Stimulated activated CD4-positive, alpha-beta T cell treated with anti-CD3 and anti-CD28 coated beads, Interleukin-4, amount 100 ng/mL, for 24 hours (primary cell): ENCODE results near the gene BCKDHB.
"Not testable (repeated sequence)": the region's sequence is repeated elsewhere in the genome, so short reads cannot be mapped to it uniquely, and the experiment has no call there.

Source experiments
- DNase-seq: peaks from one replicate; pipeline ENCODE4 v3.0.0-alpha.2; 2020

Gene BCKDHB

GRCh38 chr6:80106418-80107235 lies at the start of gene BCKDHB:
TSS of gene BCKDHB (plus strand) at chr6:80106671. CDS start at chr6:80106694, 23 bp downstream.
- DNase-seq: peak; percentile 99

DNA sequence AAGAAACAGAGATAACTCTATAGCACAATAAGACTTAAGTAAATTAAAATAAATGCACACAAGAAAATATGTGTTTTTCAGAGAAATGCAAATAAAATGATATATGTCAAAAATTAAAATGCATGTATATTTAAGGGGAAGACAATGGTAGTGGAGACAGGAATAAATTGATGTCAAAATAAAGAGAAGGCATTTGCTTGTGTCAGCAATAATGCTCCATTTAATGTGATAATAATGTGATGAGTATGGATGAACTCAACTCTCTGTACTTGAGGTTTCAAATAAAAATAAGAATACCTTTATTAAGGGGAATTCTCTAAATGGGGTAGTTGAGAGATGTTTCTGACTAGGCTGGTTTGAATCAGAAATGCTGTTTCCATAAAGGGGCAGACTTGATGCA lies 45.7 kb upstream of the BCKDHB start:
- DNase-seq: no peak

- not testable (repeated sequence) for DNase-seq
These were observed 38.3 kb upstream of the BCKDHB start for GRCh38 chr6:80068146-80068545.

DNA sequence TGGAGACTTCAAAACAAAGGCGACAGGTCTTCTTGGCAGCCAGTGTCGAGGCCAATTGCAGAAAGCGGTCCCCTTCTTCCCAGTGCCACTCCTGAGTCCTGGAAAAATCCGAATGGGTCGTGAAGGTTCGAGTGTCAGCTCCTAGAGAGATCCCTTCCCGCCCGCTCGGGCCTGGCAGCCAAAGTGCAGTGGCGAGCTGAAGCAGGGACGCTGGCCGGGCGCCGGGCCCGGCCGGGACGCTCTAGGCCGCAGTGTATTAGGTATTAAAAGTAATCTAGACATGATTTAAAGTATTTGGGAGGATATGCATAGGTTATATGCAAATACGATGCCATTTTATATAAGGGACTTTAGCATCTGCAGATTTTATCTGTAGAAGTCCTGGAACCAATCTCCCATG lies 36.0 kb upstream of the BCKDHB start:
- not testable (repeated sequence) for DNase-seq

DNA sequence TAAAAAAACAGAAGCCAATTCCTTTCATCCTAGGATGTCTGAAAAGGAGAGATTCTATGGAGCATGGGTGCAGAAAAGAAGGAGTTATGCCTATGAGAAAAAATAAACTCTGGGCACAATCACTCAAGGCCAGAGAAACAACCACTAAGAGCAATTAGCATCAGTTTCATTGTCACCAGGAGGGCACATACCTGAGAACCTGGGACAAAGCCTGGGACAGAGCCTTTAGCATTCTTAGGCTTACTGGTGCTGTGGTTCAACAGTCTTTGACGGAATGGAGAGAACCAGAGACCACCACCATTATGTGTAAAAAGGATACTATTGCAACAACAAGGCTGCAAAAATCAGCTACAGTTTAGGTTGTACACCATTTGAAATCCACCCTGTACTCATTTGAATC lies 29.4 kb upstream of the BCKDHB start:
- no peak for DNase-seq

GRCh38 chr6:80088637-80089036 lies 17.8 kb upstream of the BCKDHB start:
- no peak for DNase-seq

- no peak for DNase-seq
These were observed 15.0 kb upstream of the BCKDHB start for GRCh38 chr6:80091506-80091905.

GRCh38 chr6:80094017-80094416 lies 12.5 kb upstream of the BCKDHB start:
- peak; percentile 10 for DNase-seq

GRCh38 chr6:80095600-80095999 lies 10.9 kb upstream of the BCKDHB start:
- no peak for DNase-seq

GRCh38 chr6:80098392-80098791 lies 8.1 kb upstream of the BCKDHB start:
- no peak for DNase-seq

GRCh38 chr6:80104520-80104919 lies 2.0 kb upstream of the BCKDHB start:
- no peak for DNase-seq

DNA sequence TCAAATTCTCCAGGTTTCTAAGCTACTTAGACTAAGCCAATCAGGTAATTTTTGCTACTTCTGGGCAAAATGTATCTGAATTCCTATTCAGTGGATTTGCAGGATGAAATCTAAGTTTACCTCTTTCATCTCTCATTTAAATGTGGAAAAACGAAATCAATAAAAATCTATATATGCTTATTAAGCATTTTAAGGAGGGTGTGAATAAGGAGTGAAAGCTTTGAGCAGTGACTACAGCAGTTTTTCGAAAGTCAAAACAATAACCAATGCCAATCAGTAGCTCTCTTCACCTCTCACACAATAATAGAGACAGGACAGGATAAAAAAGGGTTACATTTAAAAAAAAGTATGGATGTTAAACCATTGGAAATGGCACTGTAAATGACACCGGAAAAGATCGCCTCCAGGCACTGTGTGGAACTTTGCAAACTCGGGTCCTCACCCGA lies 476 bp upstream of the BCKDHB start:
- DNase-seq: no peak

DNA sequence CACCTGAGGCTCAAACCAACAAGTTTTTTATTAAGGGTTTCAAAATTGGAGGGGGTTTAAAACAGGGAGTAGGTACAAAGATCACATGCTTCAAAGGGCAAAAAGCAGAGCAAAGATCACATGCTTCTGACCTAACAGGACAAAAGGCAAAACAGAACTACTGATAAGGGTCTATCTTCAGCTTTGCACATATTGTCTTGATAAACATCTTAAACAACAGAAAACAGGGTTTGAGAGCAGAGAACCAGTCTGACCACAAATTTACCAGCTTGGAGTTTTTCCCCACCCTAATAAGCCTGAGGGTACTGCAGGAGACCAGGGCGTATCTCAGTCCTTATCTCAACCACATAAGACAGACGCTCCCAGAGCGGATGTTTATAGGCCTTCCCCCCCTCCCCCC lies 16.1 kb downstream of the BCKDHB start:
- not testable (repeated sequence) for DNase-seq

- no peak for DNase-seq
These were observed 20.3 kb downstream of the BCKDHB start for GRCh38 chr6:80126657-80127345.

DNA sequence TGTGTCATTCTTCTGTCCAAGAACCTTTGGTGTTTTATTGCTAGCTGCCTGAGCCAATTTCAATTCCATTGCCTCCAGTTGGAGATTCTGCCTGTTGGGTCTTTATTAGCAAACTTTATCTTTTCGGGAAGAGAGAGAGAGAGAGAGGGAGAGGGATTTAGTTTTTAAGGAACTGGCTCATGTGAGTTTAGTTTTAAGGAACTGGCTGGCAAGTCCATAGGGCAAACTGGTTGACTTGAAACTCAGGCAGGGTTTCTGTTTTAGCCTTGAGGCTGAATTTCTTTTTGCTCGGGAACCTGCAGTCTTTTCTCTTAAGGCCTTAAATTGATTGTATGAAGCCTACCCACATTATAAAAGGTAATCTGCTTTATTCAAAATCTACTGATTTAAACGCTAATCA lies 23.0 kb downstream of the BCKDHB start:
- DNase-seq: no peak

DNA sequence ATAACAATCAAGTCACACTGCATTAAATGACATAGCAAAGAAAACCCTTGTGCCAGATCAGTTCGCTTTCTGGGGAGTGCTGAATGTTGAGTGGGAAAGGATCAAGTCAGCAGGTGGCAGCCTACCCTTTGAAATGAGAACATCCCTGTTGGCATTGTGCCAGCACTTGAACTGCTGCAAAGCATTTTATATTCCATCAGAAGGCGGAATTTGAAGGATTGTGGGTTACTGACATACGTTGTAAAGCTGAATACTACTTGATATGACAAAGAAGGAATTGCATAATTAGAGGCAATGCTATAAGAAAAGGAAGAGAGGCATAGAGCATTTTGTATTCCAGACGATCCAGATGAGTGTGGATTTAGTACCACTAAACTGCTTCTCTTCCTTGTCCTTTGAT lies 26.5 kb downstream of the BCKDHB start:
- DNase-seq: peak; percentile 27

- DNase-seq: no peak
These were observed 27.6 kb downstream of the BCKDHB start for GRCh38 chr6:80134065-80134464.

GRCh38 chr6:80142586-80142985 lies 36.1 kb downstream of the BCKDHB start:
- no peak for DNase-seq

DNA sequence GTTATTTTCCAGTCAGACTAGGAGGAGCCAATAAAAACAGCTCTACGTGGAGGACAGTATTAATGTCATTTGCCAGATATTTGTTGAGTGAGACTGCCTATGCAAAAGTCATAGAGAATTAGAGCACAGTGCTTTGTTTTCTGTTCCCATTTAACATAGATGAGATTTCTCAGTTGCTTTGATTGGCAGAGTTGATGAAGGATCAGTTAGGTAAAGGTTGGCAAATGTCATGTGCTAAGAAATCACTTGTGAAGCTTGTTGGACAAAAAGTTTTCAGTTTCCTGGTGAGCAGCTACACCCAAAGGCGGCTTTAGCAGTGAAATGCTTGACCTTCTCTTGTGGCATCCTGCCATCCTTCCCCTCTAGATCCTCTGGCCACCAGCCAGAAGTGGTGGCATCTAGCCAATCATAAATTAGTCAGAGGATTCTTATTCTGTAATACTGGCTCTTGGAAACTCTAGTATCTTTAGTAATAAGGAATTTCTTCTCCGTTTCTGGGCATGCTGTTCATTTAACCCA lies 37.0 kb downstream of the BCKDHB start:
- no peak for DNase-seq

- DNase-seq: no peak
These were observed 38.4 kb downstream of the BCKDHB start for GRCh38 chr6:80144753-80145315.

DNA sequence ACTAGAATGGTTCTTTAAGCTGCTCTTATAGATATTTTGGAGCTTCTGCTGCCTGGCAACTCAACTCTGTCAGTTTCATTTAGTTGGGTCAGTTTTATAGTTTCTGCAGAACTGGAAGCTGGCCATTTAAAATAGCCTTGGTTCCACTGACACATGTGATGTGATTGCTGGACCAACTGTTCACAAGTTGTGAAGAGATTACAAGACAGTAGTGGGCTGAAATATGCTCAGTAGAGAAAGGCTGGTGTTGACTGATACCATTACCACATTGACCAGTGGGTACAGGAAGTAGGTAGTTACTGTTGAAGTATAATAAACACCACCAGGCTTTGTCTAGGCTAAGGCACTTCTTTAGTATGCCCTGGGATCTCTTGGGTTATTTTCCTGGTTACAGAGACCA lies 39.0 kb downstream of the BCKDHB start:
- no peak for DNase-seq

DNA sequence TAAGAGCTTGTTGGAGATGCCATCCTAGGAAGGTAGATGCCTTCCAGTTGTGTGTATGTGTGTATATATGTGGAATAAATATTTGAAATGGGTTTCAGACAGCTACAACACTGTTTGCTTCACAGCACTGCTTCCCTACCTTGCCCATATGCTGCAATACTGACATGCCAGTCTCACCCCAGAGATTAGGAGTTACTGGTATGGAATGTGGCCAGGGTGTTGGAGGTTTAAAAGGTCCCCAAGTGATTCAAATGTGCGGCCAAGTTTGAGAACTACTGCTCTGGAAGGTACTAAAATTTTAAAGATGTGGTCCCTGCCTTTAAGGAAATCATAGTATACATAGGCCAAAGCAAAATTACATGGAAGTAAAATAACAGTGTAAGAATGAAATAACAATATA lies 39.5 kb downstream of the BCKDHB start:
- DNase-seq: no peak

GRCh38 chr6:80148220-80148619 lies 41.7 kb downstream of the BCKDHB start:
- DNase-seq: no peak

DNA sequence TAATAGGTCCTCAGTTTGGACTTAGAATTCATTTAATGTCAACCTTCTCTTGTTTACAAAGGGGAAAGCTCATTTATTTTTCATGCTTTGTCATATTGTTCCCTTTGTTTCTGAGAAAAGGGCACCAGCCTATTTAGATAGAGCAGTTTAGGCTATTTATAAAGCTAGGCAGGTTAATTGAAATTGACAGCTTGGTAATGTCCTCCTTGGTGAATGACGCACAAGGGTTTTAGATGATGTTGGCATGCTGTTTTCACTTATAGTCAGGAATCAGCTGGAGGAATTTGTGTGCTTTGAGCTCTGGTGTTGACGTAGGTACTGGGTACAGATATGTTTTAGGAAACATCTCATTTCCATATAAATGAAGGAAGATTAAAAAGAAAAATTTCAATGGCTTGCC lies 45.2 kb downstream of the BCKDHB start:
- DNase-seq: no peak
